ENCODE measurements around the gene NSD1. TPM values are rescaled to one million over a fixed set of nuclear protein-coding genes. Genes with fewer than 3 reads are reported as not detected.

Gene NSD1
- total and polyA plus RNA-seq, 9 of the 15 experiments (the other 6 are each of a cell fraction or from before 2014, with no cell fraction given): 3.8 to 51.0 (median 24.7) TPM

DNA sequence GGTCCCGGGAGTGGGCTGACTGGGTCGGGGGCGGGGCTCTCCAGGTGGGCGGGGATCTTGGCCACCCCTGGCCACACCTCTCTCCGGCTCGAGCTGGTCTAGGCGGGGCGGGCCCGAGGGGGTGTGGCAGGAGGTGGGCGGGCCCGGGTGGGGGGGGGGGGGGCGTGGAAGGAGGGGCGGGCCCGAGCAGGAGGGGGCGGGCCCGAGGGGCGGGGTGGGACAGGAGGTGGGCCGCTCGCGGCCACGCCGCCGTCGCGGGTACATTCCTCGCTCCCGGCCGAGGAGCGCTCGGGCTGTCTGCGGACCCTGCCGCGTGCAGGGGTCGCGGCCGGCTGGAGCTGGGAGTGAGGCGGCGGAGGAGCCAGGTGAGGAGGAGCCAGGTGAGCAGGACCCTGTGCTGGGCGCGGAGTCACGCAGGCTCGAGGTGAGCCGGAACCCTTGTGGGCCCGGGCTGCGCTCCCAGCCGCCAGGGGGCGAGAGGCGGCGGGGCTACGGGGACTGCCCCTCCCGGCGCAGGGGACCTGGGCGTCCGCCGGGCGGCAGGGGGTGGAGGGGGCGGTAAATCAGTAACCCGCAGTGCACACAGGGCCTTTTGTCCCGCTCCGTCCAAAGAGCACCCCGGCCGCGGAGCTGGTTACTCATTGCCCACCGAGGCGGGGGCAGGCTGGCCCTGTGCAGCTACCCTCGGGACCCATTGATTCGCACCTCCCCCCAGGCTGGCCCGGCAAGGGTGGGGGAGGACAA, 46.7 kb upstream of the NSD1 start, which contains the start of gene FGFR4 (continued):
- TF ChIP-seq SNRNP70 (optimal IDR thresholded peaks at IDR 0.05; ENCODE audit: low read depth, low read length): no peak
- peak; percentile 35; the same call in 1 of the 2 replicates for TF ChIP-seq ZNF511 (CRISPR knock-in tag; IDR thresholded peaks at IDR 0.05)
- no peak for TF ChIP-seq KAT2B (IDR thresholded peaks at IDR 0.05; ENCODE audit: low read depth, low read length)
- TF ChIP-seq PHF20 (IDR thresholded peaks at IDR 0.05; ENCODE audit: partially characterized antibody): peak; percentile 72
- TF ChIP-seq SIN3B (IDR thresholded peaks at IDR 0.05; ENCODE audit: low read depth): peak; percentile 63; the same call in 1 of the 2 replicates
- TF ChIP-seq, protein P1, sequence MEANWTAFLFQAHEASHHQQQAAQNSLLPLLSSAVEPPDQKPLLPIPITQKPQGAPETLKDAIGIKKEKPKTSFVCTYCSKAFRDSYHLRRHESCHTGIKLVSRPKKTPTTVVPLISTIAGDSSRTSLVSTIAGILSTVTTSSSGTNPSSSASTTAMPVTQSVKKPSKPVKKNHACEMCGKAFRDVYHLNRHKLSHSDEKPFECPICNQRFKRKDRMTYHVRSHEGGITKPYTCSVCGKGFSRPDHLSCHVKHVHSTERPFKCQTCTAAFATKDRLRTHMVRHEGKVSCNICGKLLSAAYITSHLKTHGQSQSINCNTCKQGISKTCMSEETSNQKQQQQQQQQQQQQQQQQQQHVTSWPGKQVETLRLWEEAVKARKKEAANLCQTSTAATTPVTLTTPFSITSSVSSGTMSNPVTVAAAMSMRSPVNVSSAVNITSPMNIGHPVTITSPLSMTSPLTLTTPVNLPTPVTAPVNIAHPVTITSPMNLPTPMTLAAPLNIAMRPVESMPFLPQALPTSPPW (CRISPR knock-in tag; IDR thresholded peaks at IDR 0.05): peak; percentile 86
- no peak for TF ChIP-seq E2F4 (CRISPR knock-in tag; IDR thresholded peaks at IDR 0.05; ENCODE audit: low read depth)
- peak; percentile 85; the same call in 1 of the 2 replicates for TF ChIP-seq EP400 (IDR thresholded peaks at IDR 0.05)
- peak; percentile 43 for TF ChIP-seq NUFIP1 (IDR thresholded peaks at IDR 0.05; ENCODE audit: partially characterized antibody)
- peak; percentile 75 for TF ChIP-seq ARID4B (CRISPR knock-in tag; IDR thresholded peaks at IDR 0.05)
- peak; percentile 45 to 91; a peak in 3 of 4 replicates for TF ChIP-seq HDAC1 (IDR thresholded peaks at IDR 0.05)
- no peak for TF ChIP-seq MEF2D (tag; conservative IDR thresholded peaks at IDR 0.05; ENCODE audit: low read depth)
- TF ChIP-seq ZNF232 (CRISPR knock-in tag; IDR thresholded peaks at IDR 0.05): peak; percentile 73; the same call in 1 of the 2 replicates
- TF ChIP-seq XRCC5 (IDR thresholded peaks at IDR 0.05; ENCODE audit: low read depth, low read length): peak; percentile 47; the same call in 1 of the 2 replicates
- TF ChIP-seq, protein P2, sequence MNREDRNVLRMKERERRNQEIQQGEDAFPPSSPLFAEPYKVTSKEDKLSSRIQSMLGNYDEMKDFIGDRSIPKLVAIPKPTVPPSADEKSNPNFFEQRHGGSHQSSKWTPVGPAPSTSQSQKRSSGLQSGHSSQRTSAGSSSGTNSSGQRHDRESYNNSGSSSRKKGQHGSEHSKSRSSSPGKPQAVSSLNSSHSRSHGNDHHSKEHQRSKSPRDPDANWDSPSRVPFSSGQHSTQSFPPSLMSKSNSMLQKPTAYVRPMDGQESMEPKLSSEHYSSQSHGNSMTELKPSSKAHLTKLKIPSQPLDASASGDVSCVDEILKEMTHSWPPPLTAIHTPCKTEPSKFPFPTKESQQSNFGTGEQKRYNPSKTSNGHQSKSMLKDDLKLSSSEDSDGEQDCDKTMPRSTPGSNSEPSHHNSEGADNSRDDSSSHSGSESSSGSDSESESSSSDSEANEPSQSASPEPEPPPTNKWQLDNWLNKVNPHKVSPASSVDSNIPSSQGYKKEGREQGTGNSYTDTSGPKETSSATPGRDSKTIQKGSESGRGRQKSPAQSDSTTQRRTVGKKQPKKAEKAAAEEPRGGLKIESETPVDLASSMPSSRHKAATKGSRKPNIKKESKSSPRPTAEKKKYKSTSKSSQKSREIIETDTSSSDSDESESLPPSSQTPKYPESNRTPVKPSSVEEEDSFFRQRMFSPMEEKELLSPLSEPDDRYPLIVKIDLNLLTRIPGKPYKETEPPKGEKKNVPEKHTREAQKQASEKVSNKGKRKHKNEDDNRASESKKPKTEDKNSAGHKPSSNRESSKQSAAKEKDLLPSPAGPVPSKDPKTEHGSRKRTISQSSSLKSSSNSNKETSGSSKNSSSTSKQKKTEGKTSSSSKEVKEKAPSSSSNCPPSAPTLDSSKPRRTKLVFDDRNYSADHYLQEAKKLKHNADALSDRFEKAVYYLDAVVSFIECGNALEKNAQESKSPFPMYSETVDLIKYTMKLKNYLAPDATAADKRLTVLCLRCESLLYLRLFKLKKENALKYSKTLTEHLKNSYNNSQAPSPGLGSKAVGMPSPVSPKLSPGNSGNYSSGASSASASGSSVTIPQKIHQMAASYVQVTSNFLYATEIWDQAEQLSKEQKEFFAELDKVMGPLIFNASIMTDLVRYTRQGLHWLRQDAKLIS (CRISPR knock-in tag; IDR thresholded peaks at IDR 0.05): peak; percentile 69; the same call in 1 of the 2 replicates

Measured in K562 (cell line).